T-cell (primary cell): ENCODE data around the gene C5orf47. TPM values are rescaled to one million over a fixed set of nuclear protein-coding genes. Genes with fewer than 3 reads are reported as not detected.

Experiments
- ATAC-seq, 4 experiments: fragments of 200-7000 bp in 3 of 4; fragments of 150-1000 bp in 1 of 4; cut with Tn5 transposase; replicated peaks in 1 of 4; 1 replicate in 3 of 4; 2 replicates in 1 of 4; pipeline ENCODE4 v1.10.0; 2021; ENCODE audit warnings: moderate library complexity in 3 of 4, mild to moderate bottlenecking in 2 of 4, moderate number of reproducible peaks in 1 of 4
- CTCF ChIA-PET, 2 donors: fragments of 300-600 bp; sonication (Branson Sonifier 250); formaldehyde crosslinking; loops; one replicate each; lab custom pipeline; 2022; ENCODE audit warnings: antibody characterized with exemption in 2 of 2; lab: Charles Lee
- POLR2A ChIA-PET, 2 donors: fragments of 300-600 bp; sonication (Branson Sonifier 250); formaldehyde crosslinking; loops; one replicate each; lab custom pipeline; 2022; ENCODE audit warnings: antibody characterized with exemption in 2 of 2; lab: Charles Lee
- DNase-seq, 35 experiments: peaks; one replicate each; pipeline versions ENCODE4 v3.0.0 to v3.0.0-alpha.2; 2013 to 2023
- H3K27ac ChIP-seq: one replicate; pipeline ENCODE4 v1.5.1; 2013; ENCODE audit warnings: low read length
- H3K27me3 ChIP-seq, 2 experiments: replicated peaks in 1 of 2; 1 replicate in 1 of 2; 2 replicates in 1 of 2; pipeline versions ENCODE4 v1.6.1 to v1.7.0; 2013; ENCODE audit warnings: low read length in 1 of 2, mixed read lengths in 1 of 2; ENCODE audit not compliant: control insufficient read depth in 2 of 2, insufficient read depth in 2 of 2; ENCODE audit errors: extremely low read depth in 1 of 2
- H3K36me3 ChIP-seq, 2 donors: 1 replicate in 1 of 2; 2 replicates in 1 of 2; pipeline versions ENCODE4 v1.6.1 to v1.7.0; 2013; ENCODE audit warnings: low read length in 1 of 2; ENCODE audit not compliant: control insufficient read depth in 2 of 2, insufficient read depth in 1 of 2; ENCODE audit errors: extremely low read depth in 1 of 2
- H3K4me1 ChIP-seq, 2 experiments: 1 replicate in 1 of 2; 2 replicates in 1 of 2; pipeline versions ENCODE4 v1.6.1 to v1.7.0; 2013; ENCODE audit warnings: low read length in 2 of 2, mixed read lengths in 1 of 2; ENCODE audit not compliant: insufficient read depth in 2 of 2, control insufficient read depth in 1 of 2; ENCODE audit errors: extremely low read depth in 1 of 2
- H3K4me3 ChIP-seq, 2 donors: 1 replicate in 1 of 2; 2 replicates in 1 of 2; pipeline versions ENCODE4 v1.5.1 to v1.7.0; 2013; ENCODE audit warnings: mild to moderate bottlenecking in 2 of 2, low read length in 1 of 2, moderate library complexity in 1 of 2; ENCODE audit not compliant: control insufficient read depth in 1 of 2; ENCODE audit errors: extremely low read depth in 1 of 2
- H3K9me3 ChIP-seq: 2 replicates; pipeline ENCODE4 v1.7.0; 2013
- H3K27ac Mint-ChIP-seq, 2 donors: one replicate each; pipeline ENCODE4 v1.8.0; 2020 to 2021; ENCODE audit warnings: mild to moderate bottlenecking in 2 of 2, mixed read lengths in 2 of 2
- H3K27me3 Mint-ChIP-seq, 2 donors: one replicate each; pipeline ENCODE4 v1.8.0; 2021 to 2022; ENCODE audit warnings: mixed read lengths in 2 of 2
- H3K36me3 Mint-ChIP-seq: one replicate; pipeline ENCODE4 v1.8.0; 2021; ENCODE audit warnings: mixed read lengths
- H3K4me1 Mint-ChIP-seq, 3 donors: one replicate each; pipeline ENCODE4 v1.8.0; 2020 to 2022; ENCODE audit warnings: mixed read lengths in 3 of 3, mild to moderate bottlenecking in 1 of 3
- H3K4me3 Mint-ChIP-seq, 3 donors: one replicate each; pipeline ENCODE4 v1.8.0; 2020 to 2022; ENCODE audit warnings: mild to moderate bottlenecking in 3 of 3, mixed read lengths in 3 of 3, moderate library complexity in 3 of 3
- H3K9me3 Mint-ChIP-seq, 3 donors: one replicate each; pipeline ENCODE4 v1.8.0; 2020 to 2022; ENCODE audit warnings: mixed read lengths in 3 of 3
- WGBS: methylation state at CpG from one replicate; pipeline ENCODE4 v1.1.5; 2013; ENCODE audit warnings: missing lambda C conversion rate; ENCODE audit not compliant: insufficient coverage; 5-methylcytosine and 5-hydroxymethylcytosine counted together
- total RNA-seq, 35 experiments: library from RNA in 6 of 35; stranded (reverse) in 6 of 35; fragments of 120-200 nt in 1 of 35; gene quantifications; one replicate each; pipeline versions ENCODE4 v1.2.1 to v1.2.4 and lab custom pipeline; 2013 to 2026

Gene C5orf47
- total RNA-seq, 5 donors from 2014 or later (not counting 1 experiment from before 2014, with no cell fraction given) = not detected

GRCh38 chr5:173962436-173962972, 26.5 kb upstream of the C5orf47 start:
- Histone ChIP-seq H3K36me3 (peaks cover 0 to 6% of the 10 kb centered on the region in 2 donors), H3K4me3 (no peak overlapping the region), H3K9me3 (no peaks in the 10 kb centered on the region), H3K27ac (no peak overlapping the region), H3K4me1 (peaks cover 3 to 15% of the 10 kb centered on the region in 2 experiments), H3K27me3 (no peaks in the 10 kb centered on the region)
- no peaks in the 10 kb centered on the region for H3K27me3 Mint-ChIP-seq
- H3K9me3 Mint-ChIP-seq = no peaks in the 10 kb centered on the region
- ChIA-PET POLR2A (no interaction called here), CTCF (interaction anchor here in 1 of 2 donors (1.3 kb wide), 1 partner anchor 347 kb away, joined by 6 read pairs; the partner anchor contains the start of gene BOD1)
- no peak for DNase-seq
- peak overlapping the region; percentile 4 to 36 for H3K27ac Mint-ChIP-seq
- no peak overlapping the region for H3K4me3 Mint-ChIP-seq
- peaks cover 5% of the 10 kb centered on the region for H3K36me3 Mint-ChIP-seq
- 94% methylated on average over 3 of the region's 3 CpGs for WGBS
- peaks cover 24 to 30% (median 28%) of the 10 kb centered on the region in 3 donors for H3K4me1 Mint-ChIP-seq
- no peak for ATAC-seq

GRCh38 chr5:173963182-173963838, 25.7 kb upstream of the C5orf47 start:
- POLR2A ChIA-PET = no interaction called here
- H3K27ac Mint-ChIP-seq = peak overlapping the region; percentile 31 to 36

GRCh38 chr5:173963867-173964441, 25.0 kb upstream of the C5orf47 start:
- no peak overlapping the region for H3K4me3 ChIP-seq
- Mint-ChIP-seq H3K4me1 (peaks cover 24 to 30% (median 28%) of the 10 kb centered on the region in 3 donors), H3K9me3 (no peaks in the 10 kb centered on the region), H3K27ac (peak overlapping the region in 1 of 2 donors; percentile 17), H3K27me3 (no peaks in the 10 kb centered on the region), H3K4me3 (peak overlapping the region in 1 of 3 donors; percentile 44), H3K36me3 (no peaks in the 10 kb centered on the region)
- ATAC-seq (peak; percentile 40 to 89 (median 64)), DNase-seq (peak in 31 of 35 experiments; percentile 8 to 72 (median 40))
- H3K36me3 ChIP-seq = no peaks in the 10 kb centered on the region
- CTCF ChIA-PET = interaction anchor here (1.0 to 1.4 kb wide), 3 partner anchors 9 to 348 kb away, joined by 3 to 6 read pairs (median 3); partner anchors contain the start of gene BOD1 (in 1 of the 2)
- no peaks in the 10 kb centered on the region for H3K9me3 ChIP-seq
- no peaks in the 10 kb centered on the region for H3K27me3 ChIP-seq
- POLR2A ChIA-PET = no interaction called here
- H3K27ac ChIP-seq = no peak overlapping the region
- H3K4me1 ChIP-seq = peaks cover 3 to 15% of the 10 kb centered on the region in 2 experiments
- 33% methylated on average over 1 of the region's 19 CpGs for WGBS

More at GRCh38 chr5:173963182-173963838, 25.7 kb upstream of the C5orf47 start:
- H3K9me3 ChIP-seq = no peaks in the 10 kb centered on the region
- WGBS = 100% methylated on average over 2 of the region's 10 CpGs
- H3K4me1 Mint-ChIP-seq = peaks cover 24 to 30% (median 28%) of the 10 kb centered on the region in 3 donors
- no peak overlapping the region for H3K4me3 Mint-ChIP-seq
- H3K4me3 ChIP-seq = no peak overlapping the region
- no peak for ATAC-seq
- no peaks in the 10 kb centered on the region for H3K36me3 ChIP-seq
- no peaks in the 10 kb centered on the region for H3K36me3 Mint-ChIP-seq
- no peaks in the 10 kb centered on the region for H3K27me3 ChIP-seq
- peaks cover 3 to 15% of the 10 kb centered on the region in 2 experiments for H3K4me1 ChIP-seq
- CTCF ChIA-PET = interaction anchor here (1.0 to 1.4 kb wide), 3 partner anchors 10 to 347 kb away, joined by 3 to 6 read pairs (median 3); partner anchors contain the start of gene BOD1 (in 1 of the 2)
- no peak for DNase-seq
- H3K27ac ChIP-seq = no peak overlapping the region
- H3K9me3 Mint-ChIP-seq = no peaks in the 10 kb centered on the region
- H3K27me3 Mint-ChIP-seq = no peaks in the 10 kb centered on the region

- no peak overlapping the region for H3K27ac ChIP-seq
- Mint-ChIP-seq H3K27ac (no peak overlapping the region), H3K4me1 (peaks cover 24 to 30% (median 28%) of the 10 kb centered on the region in 3 donors), H3K9me3 (no peaks in the 10 kb centered on the region), H3K27me3 (peaks cover 0 to 3% of the 10 kb centered on the region in 2 donors), H3K36me3 (no peaks in the 10 kb centered on the region), H3K4me3 (peak overlapping the region in 1 of 3 donors; percentile 44)
- ChIA-PET CTCF (interaction anchor here (1.0 to 1.4 kb wide), 2 partner anchors 8 to 349 kb away, joined by 3 to 6 read pairs; partner anchors contain the start of gene BOD1 (in 1 of the 2)), POLR2A (no interaction called here)
- ATAC-seq (peak in 1 of 4 experiments; percentile 34), DNase-seq (no peak)
- no peaks in the 10 kb centered on the region for H3K36me3 ChIP-seq
- H3K27me3 ChIP-seq = no peaks in the 10 kb centered on the region
- peaks cover 3 to 15% of the 10 kb centered on the region in 2 experiments for H3K4me1 ChIP-seq
- no peaks in the 10 kb centered on the region for H3K9me3 ChIP-seq
- WGBS = no CpG with 5 or more reads among the region's 1 CpG
- no peak overlapping the region for H3K4me3 ChIP-seq
These were observed 24.5 kb upstream of the C5orf47 start for GRCh38 chr5:173964506-173964905.

GRCh38 chr5:173967241-173967640, 21.7 kb upstream of the C5orf47 start:
- no peak overlapping the region for H3K27ac Mint-ChIP-seq
- POLR2A ChIA-PET = no interaction called here
- no peaks in the 10 kb centered on the region for H3K9me3 ChIP-seq
- no peak overlapping the region for H3K4me3 Mint-ChIP-seq
- H3K27me3 ChIP-seq = peaks cover 0 to 8% of the 10 kb centered on the region in 2 experiments
- H3K4me1 ChIP-seq = peaks cover 3 to 15% of the 10 kb centered on the region in 2 experiments
- no peaks in the 10 kb centered on the region for H3K36me3 ChIP-seq
- H3K4me3 ChIP-seq = no peak overlapping the region
- H3K4me1 Mint-ChIP-seq = peaks cover 24 to 30% (median 28%) of the 10 kb centered on the region in 3 donors
- DNase-seq (no peak), ATAC-seq (no peak)
- WGBS = 69% methylated on average over 2 of the region's 4 CpGs
- no peaks in the 10 kb centered on the region for H3K36me3 Mint-ChIP-seq
- peaks cover 8 to 9% of the 10 kb centered on the region in 2 donors for H3K27me3 Mint-ChIP-seq
- no peak overlapping the region for H3K27ac ChIP-seq
- H3K9me3 Mint-ChIP-seq = no peaks in the 10 kb centered on the region
- CTCF ChIA-PET = interaction anchor here (1.0 kb wide), 2 partner anchors 351 to 352 kb away, joined by 3 to 10 read pairs; partner anchors contain the start of gene BOD1 (in 1 of the 2)

GRCh38 chr5:173968154-173968797, 20.7 kb upstream of the C5orf47 start:
- ATAC-seq (no peak), DNase-seq (no peak)
- WGBS = 95% methylated on average over 6 of the region's 9 CpGs
- Mint-ChIP-seq H3K4me3 (no peak overlapping the region), H3K27ac (no peak overlapping the region), H3K27me3 (peaks cover 8 to 9% of the 10 kb centered on the region in 2 donors), H3K4me1 (peaks cover 23 to 26% (median 25%) of the 10 kb centered on the region in 3 donors), H3K9me3 (no peaks in the 10 kb centered on the region), H3K36me3 (no peaks in the 10 kb centered on the region)
- ChIA-PET POLR2A (no interaction called here), CTCF (no interaction called here)
- Histone ChIP-seq H3K27me3 (peaks cover 0 to 19% of the 10 kb centered on the region in 2 experiments), H3K27ac (no peak overlapping the region), H3K4me3 (no peak overlapping the region), H3K4me1 (peaks cover 3 to 23% of the 10 kb centered on the region in 2 experiments), H3K36me3 (no peaks in the 10 kb centered on the region), H3K9me3 (no peaks in the 10 kb centered on the region)
